DMS153 treated with DMSO at 0.1 percent for 48 hours (cell line): ENCODE results near the gene GYG2.
"Not testable (repeated sequence)": the region's sequence is repeated elsewhere in the genome, so short reads cannot be mapped to it uniquely, and the experiment has no call there.

ENCODE experiments used
- DNase-seq: peaks from one replicate; lab custom pipeline; 2025; ENCODE audit not compliant: unreplicated experiment; lab: John Stamatoyannopoulos, UW

The GYG2 gene

DNA sequence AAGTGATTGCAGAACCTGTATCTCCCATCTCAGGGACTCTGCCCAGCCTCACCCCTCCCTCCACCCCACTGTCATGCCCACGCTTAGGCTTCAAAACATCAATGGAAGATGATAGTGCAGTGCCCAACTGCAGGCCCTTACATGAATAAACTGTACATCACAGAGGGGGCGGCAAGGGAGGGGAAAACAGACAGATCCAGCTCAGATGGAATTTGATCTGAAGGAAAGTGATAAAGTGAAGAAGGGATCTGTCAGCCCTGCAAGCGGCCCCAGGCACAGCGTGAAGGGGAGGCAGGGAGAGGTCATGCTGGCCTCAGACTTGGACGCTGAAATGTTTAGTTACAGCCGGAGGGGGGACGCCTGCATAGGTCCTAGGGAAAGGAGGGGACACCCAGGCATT lies 38.5 kb downstream of the GYG2 start:
- no peak for DNase-seq

DNA sequence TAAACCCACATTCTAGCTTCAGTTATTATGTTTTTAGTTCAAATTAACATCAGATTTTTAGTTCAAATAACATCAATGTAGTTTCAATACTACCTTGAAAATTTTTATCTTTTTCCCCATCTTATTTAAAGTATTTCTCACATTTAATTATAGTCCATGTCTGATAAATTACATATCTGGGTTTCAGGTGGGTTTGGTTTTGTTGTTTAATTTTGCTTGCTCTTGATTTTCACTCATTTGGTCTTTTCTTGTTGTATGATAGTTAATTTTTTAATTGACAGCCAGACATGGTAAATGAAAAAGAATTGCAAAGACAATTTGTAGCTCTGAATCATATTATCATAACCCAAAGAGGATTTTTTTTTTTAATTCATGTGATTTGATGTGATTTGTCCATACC lies 41.9 kb downstream of the GYG2 start:
- DNase-seq, result no peak

DNA sequence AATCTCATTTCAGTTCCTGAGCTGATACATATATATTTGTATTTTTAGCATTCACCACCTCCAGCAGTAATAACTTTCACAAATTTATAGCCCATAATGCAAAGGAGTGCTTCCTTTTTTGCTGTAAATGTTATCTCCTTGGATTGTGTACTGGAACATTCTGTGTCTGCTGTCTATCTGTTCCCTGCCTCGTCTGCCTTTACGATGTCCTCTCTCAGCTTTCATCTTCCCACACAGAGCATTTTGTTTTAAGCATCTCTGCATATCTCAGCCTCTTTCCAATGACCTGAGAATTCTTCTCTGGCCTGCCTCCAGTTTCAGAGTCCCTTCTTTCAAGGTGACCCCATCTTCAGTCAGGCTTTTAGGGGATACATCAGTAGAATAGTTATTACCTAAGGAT lies 43.1 kb downstream of the GYG2 start:
- DNase-seq, result no peak

DNA sequence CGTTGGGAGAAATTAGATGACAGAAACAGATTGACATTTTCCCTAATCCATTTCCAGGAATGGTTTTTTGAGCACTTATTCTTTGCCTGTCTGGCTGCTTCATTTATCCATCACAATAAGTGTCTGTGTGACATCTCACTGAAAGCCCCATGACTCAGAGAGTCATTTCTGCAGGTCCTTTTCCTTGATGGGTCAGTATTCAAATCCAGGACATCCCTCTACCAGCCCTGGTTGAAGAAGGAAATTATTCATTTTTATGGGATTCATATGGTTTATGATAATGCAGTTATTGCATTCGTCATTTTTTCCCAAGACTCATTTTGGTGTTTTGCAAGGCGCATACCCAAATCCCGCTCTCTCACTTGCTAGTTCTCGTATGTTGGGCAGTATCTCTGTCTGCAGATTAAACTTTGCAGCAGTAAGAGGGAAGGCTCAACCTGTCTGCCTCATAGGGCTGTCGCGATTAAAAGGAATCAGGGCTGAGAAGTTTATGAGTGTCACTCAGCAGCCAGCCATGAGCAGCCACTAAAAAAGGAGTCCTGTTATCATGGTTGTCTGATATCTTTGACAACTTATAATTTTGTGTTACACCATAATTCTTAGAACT lies 44.0 kb downstream of the GYG2 start:
- DNase-seq, result no peak

DNA sequence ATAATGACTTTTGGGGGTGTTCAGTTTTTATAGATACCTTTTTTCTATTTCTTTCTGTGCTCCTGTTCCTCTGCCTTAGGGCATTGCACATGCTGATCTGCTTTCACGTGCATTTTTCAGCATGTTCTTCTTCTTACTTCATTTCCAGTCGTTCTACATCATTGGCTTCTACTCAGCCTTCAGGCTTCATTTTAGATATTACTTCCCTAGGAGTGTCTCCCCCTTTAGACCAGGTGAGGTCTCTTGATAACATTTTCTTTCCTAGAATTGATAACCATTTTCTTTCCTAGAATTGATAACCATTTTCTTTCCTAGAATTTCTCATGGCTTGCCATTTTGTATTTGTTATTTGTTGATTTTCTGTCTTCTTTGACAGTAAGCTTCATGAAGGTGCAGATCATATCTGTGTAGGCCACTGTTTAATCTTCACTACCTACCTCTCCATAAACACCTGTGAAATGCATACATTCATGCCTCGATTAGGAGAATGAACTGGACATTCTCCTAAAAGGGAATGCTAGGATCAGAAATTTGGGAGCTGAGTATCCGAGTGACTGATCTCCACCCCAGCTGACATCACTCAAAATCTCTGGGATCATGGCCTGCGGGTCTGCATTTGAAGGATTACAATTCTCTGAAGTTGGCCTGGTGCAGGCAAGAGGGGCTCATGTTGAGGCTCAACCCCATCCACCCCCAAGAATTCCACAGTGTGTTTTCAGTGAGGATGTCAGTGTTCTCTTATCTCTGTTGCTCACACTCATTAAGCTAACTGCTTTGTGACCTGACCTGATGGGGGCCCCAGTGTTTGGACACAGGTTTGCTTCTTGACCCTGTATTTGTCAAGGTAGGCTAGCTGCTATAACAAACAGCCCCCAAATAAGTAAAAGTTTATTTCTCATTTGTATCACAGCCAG lies 45.7 kb downstream of the GYG2 start:
- no peak for DNase-seq

DNA sequence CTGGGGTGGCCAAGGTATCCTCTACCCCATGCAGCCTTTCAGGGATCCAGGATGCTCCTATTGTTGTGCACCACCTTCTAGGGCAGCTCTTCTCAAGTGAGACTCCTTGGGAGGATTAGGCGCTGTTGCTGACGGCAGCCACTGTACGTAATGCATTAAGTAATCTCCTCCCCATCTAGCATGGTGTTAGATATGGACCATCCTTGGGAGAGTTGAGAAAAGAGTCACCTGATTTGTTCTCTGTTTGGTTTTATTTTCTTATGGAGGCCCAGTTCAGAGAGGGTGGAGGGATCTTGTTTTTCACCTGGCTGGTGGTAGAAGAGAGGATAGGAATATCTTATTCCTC lies 46.4 kb downstream of the GYG2 start:
- no peak for DNase-seq

DNA sequence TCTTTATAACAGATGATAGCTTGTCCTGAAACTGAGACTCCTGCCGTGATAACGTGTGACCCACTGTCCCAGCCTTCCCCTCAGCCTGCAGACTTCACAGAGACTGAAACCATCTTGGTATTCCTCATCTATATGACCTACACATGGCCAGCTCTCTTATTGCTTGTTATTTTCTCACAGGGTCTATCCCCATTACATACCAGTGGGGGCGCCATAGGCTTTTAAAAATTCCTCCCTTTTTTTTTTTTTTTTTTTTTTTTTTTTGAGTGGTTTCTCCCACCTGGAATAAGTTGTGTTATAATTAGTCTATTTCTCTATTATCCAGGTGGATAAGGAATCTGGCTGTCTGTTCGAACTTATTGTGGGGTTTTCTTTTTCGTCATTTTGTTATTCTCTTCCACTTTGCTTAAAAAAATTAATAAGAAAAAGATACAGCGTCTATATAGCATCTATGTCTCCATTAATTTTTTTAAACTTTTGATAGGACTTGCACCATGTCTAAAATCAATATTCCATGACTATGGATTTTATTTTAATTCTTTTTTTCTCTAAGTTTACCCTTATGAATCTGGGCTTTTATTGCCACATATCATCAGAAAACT lies 47.2 kb downstream of the GYG2 start:
- DNase-seq, result no peak

DNA sequence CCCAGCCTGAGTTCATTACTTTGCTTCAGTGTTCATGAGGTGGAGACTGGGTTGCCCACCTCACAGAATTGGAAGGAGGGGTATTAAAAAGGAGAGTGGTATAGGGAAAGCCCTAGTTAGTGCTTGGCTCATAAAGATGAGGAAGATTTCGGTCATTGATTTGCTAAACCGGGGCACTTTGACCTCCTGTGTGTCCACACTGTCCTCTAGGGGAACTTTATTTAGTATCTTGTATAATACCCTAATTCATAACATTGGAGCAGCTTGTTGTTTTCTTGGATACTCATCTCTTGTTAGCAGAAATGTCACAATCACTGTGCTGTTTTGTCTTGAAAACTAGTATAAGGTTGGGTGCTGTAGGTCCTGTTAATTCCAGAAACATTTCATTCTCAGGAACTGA lies 49.8 kb downstream of the GYG2 start:
- no peak for DNase-seq

DNA sequence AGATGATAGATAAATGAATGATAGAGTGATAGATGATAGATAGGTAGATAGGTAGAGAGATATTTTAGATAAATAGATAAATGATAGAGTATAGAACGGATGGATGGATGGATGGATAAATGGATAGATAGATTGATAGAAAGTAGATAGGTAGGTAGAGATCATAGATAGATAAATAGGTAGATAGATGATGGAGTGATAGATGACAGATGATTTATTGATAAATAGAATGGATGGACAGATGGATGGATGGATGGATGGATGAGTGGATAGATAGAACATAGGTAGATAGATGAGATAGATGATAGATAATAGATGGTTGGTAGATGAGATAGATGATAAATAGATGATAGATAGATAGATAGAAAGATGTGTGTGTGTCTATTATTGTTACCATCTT lies 50.9 kb downstream of the GYG2 start:
- no peak for DNase-seq

DNA sequence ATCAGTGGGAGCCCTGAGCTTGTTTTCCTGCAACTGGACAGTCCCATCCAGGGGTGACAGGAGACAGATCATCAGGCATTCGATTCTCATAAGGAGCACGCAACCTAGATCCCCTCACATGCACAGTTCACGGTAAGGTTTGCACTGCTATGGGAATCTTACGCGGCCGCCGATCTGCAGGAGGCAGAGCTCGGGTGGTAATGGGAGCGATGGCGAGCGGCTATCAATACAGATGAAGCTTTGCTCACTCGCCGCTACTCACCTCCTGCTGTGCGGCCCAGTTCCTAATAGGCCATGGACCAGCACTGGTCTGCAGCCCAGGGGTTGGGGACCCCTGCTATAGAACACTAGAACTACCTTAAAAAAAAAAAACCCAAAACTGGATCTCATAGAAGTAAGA lies 55.0 kb downstream of the GYG2 start:
- no peak for DNase-seq

DNA sequence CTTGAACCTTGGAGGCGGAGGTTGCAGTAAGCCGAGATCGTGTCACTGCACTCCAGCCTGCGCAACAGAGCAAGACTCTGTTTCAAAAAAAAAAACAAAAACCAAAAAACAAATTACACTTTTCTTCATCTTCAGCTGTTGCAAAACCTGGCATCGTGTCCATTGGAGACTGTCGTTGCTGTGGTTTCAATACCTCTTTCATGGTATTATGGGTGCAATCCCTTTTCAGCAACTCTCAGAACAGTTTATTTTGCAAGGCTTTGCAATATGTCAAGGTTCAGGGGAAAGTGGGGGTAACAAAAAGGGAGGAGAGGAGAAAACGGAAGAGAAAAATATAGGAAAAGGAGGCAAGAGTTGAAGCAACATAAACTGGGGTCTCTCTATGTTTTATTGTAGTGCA lies 59.6 kb downstream of the GYG2 start:
- DNase-seq, result no peak

DNA sequence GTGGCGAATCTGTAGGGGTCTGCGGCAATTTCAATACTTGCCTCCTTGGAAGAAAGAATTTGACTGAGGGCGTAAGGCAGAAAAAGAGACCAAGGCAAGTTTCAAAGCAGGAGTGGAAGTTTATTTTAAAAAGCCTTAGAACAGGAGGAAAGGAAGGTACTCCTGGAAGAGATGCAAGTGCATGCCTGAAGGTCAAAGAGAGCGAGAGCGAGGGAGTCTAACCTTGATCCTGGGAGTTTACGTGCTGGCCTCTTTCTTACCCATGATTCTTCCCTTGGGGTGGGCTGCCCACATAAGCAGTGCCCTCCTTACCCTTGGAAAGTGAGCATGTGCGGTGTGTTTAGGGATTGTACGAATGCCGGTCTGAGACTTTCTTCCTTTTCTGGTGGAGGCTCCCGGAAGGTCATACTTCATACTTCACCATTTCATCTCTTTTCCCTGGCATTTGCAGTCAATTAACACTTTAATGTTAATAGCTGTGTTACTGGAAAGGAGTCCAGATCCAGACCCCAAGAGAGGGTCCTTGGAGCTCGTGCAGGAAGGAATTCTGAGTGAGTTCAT lies 60.4 kb downstream of the GYG2 start:
- DNase-seq, result no peak

DNA sequence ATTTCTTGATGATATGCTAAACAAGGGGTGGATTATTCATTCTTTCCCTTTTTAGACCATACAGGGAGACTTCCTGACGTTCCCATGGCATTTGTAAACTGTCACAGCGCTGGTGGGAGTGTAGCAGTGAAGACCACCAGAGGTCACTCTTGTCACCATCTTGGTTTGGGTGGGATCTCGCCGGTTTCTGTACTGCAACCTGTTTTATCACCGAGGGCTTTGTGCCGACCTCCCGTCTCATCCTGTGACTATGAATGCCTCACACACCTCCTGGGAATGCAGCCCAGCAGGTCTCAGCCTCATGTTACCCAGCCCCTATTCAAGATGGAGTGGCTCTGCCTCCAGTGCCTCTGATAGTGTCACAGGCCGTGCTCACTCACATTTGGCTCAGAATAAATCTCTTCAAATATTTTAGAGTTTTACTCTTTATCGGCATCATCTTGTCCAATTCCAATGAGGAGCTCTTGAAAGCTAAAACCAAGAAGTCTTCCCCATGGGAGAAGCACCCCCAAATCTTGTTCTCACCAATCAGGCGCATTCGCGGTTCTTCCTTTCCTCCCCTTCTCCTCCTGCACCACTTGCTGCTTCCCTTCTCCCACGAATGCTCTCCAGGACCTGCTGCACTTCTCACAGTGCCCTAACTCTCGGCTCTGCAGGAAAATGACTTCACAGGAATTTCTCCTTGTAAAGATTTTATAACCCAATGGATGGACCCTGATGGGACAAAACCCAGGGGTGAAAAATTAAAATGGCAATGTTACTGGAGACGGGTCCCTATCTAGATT lies 61.2 kb downstream of the GYG2 start:
- not testable (repeated sequence) for DNase-seq

DNA sequence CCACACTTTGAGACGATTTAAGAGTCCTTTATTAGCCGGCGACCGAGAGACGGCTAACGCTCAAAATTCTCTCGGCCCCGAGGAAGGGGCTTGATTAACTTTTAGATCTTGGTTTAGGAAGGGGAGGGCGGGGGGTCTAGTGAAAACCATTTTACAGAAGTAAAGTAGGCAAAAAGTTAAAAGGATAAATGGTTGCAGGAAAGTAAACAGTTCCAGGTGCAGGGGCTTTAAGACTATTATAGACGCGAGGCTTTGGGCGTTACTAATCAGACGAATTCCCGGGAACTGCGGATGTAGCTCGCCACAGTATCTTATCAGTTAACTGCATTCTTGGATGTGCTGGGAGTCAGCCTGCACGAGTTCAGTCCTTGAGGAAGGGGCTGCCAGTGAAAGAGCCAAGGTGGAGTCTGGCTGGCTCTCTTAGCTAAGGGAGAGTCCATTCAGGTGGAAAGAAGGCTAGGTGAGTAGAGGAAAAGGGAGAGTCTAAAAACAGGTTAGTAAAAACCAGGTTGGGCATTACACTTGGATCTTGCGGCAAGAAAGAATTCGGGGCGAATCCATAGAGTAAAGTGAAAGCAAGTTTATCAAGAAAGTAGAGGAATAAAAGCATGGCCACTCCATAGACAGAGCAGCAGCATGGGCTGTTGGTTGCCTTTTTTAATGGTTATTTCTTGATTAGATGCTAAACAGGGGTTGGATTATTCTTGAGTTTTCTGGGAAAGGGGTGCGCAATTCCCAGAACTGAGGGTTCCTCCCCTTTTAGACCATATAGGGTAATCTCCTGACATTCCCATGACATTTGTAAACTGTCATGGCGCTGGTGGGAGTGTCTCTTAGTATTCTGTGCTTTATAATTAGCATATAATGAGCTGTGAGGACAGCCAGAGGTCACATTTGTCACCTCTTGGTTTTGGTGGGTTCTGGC lies 62.1 kb downstream of the GYG2 start:
- not testable (repeated sequence) for DNase-seq

DNA sequence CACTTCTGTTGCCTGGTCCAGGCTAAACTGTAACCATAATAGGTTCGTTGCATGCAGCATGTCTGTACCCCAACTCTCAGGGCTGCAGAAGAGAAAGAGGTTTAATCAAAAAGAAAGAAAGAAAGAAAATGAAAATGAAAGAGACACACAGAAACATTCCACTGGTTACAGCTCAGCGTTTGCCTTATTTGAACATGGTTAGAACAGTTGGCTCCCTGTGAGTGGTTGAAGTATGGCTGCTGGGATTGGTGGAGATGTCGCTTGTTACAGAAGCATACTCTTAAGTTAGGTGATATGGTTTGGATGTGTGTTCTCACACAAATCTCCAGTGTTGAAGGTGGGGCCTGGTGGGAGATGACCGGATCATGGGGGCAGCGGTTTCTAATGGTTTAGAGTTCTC lies 64.1 kb downstream of the GYG2 start:
- no peak for DNase-seq

DNA sequence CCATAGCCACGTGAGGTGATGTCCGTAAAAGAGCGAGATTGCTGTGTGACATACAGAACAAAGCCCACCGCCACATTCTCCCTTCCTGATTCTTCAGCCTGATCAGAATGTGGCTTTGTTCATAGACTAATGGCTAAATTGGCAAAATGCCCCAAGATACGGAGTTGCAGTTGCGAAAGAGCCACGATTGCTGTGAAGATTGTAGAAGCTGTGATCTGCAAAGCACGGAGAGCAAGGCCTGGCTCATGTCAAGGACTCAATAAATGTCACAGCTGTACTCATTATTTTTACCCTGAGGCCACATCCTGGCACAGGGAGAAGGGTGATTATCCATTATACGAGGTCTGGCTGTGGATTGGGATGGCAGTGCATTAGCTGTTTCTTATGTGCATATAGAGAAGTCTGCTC lies 66.2 kb downstream of the GYG2 start:
- DNase-seq, result no peak

DNA sequence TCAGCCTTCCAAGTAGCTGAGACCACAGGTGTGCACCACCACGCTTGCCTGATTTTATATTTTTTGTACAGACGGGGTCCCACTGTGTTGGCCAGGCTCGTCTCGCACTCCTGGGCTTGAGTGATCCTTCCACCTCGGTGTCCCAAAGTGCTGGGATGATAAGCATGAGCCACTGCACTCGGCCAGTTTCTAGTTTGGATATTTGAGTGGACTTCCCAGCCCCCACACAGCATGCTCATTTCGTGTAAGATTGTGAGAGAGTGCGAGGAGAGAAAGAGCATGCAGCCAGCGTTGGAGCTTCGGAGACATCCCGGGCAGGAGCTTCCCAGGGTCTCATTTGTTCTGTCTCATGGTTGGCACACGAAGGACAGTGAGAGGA lies 68.6 kb downstream of the GYG2 start:
- no peak for DNase-seq

DNA sequence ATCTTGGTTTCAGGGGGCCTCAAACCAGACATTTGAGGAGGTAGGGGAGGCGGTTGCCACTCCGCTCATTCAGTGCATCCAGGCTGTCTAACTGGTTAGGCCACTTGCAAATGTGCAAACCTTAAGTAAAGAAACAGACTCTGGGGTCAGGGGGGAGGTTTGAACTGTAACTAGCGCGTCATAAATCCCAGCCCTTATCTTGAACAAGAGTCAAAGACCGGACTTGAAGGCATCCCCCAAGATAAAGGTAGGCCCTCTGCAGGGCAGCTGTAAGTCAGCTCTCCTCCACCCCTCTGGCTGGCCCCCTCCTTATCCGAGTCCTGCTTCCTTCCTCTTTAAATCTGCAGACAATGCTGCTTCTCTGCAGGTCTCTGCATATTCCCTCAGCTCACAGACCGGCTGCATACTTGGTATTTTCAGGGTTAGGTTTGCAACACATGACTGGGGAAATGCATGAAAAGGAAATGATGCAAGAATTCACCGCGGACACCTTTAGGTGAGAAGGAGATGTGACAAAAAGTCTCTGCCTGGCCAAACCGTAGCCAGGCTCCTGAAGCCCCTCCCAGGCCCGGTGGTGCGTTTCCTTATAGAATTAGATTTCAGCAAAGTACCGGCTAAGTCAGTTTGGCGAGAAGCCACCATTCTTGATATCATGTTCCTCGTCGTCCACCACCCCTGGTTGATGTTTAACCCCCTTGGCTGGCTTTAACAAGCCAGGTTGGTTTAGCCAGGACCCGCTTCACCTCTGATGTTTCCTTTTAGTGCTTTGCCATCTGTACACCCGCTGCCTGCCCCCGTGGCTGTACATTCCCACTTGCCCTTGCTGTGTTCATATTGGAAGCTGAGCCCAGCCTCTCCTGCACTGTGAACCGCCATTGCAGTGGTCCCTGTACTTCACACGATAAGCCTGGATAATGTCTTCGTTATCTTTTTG lies 69.2 kb downstream of the GYG2 start:
- not testable (repeated sequence) for DNase-seq

DNA sequence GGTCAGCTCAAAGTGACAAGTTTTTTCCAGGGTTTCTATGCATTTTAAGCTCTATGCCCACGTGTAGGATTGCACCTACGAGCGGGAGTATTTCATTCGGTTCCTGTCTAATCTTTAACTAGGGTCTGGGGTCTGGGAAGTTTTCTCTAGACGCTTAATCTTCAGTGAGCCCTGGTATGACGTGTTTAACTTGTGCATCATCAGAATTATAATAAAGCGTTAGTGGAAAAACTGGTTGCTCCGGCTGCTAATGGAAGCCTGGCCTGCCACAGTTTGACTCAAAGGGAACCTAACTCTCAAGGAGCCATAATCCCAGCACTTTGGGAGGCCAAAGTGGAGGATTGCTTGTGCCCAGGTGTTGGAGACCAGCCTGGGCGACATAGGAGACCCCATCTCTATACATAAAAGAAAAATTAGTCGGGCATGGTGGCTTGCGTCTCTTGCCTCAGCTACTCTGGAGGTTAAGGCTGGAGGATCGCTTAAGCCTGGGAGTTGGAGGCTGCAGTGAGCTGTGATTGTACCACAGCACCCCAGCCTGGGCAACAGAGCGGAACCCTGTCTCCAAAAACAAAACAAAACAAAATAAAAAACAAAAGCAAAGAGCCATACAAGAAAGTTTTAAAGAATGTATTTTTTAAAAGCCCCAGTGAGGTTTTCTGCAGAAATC lies 70.2 kb downstream of the GYG2 start:
- no peak for DNase-seq
